Measurements from ENCODE around the gene CFAP73.
A peak's percentile ranks its signal among the peaks of the same experiment; 100 is the strongest.

Gene CFAP73

DNA sequence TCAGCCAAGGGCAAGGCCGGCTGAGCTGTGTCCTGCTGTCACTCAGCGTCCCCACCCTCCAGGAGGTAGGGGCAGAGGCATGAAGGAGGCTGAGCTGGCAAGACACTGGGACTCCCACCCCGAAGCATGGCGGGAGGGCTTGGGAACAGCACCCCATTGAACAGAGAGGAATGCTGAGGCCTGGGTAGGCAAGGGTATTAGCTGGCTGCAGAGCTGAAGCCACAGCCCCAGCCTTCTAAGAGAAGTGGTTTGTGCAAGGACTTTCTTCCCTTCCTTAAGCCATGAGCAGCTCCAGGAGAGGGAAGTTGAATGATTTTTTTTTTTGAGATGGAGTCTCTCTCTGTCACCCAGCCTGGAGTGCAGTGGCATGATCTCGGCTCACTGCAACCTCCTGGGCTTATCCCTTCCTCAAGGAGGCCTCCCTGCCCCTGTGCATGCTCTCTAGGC lies 6.6 kb upstream of the CFAP73 start:
- no peak for DNase-seq

GRCh38 chr12:113143959-113144358 lies 5.6 kb upstream of the CFAP73 start:
- no peak for DNase-seq

DNA sequence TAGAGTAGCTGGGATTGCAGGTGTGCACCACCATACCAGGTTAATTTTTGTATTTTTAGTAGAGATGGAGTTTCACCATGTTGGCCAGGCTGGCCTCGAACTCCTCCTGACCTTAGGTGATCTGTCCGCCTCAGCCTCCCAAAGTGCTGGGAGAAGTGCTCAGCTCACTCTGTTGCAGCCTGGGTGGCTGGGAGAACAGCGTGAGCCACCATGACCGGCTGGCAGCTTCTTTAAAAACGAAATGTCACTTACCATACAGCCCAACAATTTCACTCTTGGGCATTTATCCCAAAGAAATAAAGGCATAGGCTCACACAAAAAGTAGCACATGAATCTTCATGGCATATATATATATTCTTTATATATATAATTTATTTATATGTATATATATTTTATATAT lies 4.7 kb upstream of the CFAP73 start:
- DNase-seq, result no peak

DNA sequence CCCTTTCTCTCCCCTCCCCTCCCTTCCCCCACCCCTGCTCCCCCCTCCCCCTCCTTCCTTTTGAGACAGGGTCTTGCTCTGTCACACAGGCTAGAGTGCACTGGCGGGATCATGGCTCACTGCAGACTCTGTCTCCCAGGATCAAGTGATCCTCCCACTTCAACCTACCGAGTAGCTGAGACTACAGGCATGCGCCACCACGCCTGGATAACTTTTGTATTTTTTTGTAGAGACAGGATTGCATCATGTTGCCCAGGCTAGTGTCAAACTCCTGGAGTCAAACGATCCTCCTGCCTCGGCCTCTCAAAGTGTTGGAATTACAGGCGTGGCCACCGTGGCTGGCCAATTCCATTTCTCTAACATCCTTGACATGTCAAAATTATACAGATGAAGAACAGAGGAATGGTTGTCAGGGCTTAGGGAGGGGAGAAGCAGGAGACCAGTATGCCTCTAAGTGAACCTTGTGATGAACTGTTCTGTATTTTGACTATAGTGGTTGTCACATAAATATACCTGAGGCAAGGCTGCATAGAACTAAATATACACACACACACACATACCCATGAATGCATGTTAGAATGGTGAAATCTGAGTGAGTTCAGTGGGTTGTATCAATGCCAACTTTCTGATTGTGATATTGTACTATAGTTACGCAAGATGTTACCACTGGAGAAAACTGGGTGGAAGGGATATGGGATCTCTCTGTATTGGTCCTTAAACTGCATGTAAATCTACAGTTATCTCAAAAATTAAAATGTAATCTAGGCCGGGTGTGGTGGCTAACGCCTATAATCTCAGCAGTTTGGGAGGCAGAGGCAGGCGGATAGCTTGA lies 3.6 kb upstream of the CFAP73 start:
- DNase-seq, result no peak

DNA sequence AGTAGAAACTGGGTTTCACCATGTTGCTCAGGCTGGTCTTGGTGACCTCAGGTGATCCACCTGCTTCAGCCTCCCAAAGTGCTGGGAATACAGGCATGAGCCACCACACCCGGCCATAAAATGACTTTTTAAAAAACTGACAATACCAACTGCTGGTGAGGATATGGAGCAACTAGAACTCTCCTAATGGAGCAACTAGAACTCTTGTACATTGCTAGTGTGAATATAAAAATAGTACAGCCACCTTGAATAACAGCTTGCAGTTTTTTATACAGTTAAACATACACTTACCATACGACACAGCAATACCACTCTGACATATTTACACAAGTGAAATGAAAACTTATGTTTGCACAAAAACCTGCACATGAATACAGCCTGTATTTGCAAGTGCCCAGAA lies 2.5 kb upstream of the CFAP73 start:
- DNase-seq, result no peak

DNA sequence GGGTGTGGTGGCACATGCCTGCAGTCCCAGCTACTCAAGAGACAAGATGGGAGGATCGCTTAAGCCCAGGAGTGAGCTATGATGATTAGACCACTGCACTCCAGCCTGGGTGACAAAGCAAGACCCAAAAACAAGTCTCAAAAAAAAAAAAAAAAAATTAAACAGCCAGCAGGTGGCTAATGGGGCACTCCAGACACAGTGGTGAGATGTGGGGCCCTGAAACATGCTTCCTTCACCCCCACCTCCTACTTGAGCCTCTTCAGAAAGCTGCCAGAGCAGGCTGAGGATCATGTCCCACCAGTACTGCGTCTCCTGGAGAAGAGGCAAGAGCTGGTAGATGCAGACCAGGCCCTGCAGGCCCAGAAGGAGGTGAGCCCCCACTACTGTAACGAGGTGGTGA lies 2.1 kb downstream of the CFAP73 start:
- peak; percentile 25 for DNase-seq

GRCh38 chr12:113152196-113152834 lies 2.8 kb downstream of the CFAP73 start:
- no peak for DNase-seq

- peak; percentile 90 for DNase-seq
Observed at GRCh38 chr12:113152835-113153814, 3.6 kb downstream of the CFAP73 start.

- DNase-seq, result peak; percentile 73
Observed at GRCh38 chr12:113154351-113154973, 4.9 kb downstream of the CFAP73 start.

DNA sequence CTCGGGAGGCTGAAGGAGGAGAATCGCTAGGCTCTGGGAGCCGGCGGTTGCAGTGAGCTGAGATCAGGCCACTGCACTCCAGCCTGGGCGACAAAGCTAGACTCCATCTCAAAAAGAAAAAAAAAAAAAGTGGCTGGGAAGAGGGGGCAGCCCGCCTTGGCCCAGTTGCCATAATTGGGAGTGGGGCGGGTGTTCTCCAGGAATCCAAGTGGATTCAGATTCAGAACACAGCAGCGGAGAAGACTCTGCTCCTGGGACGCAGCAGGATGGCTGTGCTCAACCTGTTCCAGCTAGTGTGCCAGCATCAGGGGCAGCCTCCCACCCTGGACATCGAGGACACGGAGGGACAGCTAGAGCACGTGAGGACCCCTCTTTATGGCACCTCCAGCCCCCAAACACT lies 5.5 kb downstream of the CFAP73 start:
- no peak for DNase-seq

- DNase-seq, result peak; percentile 24
Observed at GRCh38 chr12:113155646-113156045, 6.1 kb downstream of the CFAP73 start.

DNA sequence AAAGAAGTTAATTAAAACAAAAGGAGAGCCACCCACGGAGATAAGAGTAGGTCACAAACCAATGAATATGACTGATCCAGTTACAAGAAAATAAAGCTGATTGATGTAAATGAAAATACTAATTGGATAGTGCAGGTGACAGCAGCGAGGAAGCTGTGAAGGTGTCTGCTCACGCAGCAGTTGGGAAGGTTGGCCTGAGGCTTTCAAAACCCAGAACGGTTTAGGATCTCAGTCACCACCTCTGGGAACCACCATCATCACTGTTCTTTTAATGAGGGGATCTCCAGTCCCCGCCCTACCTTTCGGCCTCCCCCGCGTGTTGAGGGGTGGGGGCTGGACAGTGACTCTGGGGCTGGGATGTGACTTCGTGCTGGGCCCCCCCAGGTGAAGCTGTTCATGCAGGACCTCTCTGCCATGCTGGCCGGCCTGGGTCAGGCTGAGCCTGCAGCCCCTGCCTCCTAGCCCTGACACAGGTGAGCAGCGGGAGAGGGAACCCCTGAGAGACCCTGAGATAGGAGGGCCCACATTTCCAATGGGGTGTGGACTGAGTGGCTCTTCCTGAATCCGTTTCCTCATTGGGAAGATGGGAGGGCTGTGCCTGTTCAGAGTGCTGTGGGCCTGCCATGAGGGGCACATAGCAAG lies 7.8 kb downstream of the CFAP73 start:
- DNase-seq, result no peak

DNA sequence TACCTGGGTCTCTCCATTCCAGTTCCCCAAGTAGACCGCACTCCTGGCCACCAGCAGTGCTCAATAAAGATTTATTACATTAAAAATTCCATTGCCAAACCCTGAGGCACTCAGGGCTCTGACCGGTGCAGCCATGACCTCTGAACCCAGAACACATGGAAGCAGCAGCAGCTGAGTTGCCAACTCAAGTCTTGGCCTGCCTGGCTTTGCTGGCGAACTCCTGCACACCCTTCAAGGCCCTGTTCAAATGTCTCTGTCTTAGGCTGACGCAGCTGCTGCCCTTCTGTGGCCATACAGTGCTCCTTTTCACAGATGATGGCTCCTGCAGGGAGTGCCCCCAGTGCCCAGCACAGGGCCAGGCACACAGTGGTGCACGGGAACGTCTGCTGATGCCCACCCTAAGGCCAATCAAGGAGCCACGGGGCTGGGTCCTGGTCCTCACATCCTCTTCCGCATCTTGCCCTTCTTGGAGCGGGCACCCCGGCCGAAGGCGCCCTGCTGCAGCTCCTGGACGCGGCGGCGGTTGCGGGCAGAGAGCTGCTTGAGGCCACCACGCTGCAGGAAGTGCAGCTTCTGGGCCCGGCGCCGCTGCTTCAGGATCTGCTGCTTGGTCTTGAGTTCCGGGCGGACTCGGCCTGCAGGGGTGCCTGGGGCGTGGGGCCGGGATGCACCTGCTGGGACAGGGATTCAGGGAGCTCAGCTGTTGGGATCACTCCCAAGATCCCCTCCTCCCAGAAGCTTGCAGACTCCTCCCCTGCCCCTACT lies 9.1 kb downstream of the CFAP73 start:
- DNase-seq, result no peak

DNA sequence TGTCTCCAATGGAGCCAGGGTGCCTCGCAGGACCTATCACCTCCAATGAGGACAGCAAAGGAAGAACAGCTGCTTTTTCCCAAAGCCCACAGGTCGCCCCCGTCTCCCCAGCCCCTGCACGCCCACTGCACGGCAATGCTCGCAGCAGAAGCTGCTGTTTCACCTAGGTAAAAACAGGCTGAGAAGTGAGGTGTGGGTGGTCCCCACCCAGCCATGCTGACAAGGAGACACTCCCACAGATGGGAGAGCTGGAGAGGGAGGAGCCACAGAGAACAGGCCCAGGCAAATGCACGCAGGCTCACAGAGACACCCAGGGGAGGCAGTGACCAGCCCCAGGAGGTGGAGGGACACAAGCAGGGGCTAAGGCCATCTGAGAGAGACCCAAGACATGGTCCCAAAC lies 10.4 kb downstream of the CFAP73 start:
- no peak for DNase-seq

DNA sequence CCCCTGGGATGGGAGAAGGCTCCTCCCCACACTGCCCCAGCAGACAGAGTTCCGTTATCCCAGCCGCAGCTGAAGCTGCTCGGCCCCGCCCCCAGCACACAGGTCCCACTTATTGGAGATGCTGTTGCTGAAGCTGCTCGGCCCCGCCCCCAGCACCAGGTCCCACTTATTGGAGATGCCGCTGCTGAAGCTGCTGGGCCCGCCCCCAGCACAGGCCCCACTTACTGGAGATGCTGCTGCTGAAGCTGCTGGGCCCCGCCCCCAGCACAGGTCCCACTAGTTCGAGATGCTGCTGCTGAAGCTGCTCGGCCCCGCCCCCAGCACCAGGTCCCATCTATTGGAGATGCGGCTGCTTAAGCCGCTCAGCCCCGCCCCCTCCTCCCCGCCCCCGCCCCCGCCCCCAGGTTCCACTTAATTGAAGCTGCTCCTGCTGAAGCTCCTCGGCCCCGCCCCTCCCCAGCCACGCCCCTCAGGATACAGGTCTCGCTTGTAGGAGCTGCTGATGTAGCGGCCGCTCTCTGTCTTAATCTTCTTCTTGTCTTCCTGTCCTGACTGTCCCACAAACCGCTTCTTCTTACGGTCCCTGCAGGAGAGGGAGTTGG lies 12.0 kb downstream of the CFAP73 start:
- DNase-seq, result no peak

- DNase-seq, result no peak
Observed at GRCh38 chr12:113162102-113163029, 12.8 kb downstream of the CFAP73 start.

DNA sequence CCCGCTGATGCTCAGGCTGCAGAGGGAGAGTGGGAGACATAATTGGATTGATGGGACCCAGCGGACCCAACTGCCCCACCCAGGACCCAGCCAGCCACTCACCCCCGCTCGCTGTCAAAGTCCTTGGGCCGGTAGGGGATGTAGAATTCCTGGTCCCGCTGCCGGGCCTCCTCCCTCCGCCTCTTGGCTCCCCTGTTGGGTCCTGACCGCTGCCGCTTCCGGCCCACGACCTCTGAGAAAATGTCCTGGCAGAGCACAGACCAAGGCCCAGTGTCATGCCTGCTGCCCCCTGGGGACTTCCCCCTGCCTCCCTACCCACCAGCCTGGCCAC lies 13.5 kb downstream of the CFAP73 start:
- DNase-seq, result no peak

DNA sequence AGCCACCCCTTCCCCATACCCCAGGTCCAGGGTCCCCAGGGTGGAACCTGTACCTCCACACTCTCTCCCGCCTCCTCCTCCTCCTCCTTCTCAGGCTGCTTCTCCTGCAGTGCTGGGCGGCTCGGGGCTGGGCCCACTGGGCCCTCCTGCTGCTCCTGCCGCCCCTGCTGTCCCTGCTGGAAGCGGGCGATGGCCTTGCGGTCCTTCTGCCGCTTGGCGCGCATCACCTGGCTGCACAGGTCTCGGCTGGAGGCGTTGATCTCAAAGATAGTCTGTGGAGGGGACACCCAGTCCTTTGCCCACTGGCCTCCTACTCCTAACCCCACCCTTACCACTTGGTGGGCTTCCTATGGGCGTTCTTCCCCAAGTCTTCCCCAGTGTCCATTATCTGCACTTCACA lies 14.5 kb downstream of the CFAP73 start:
- no peak for DNase-seq

GRCh38 chr12:113165521-113166450 lies 16.3 kb downstream of the CFAP73 start:
- DNase-seq, result no peak

Measured in RPMI8226 (cell line).